ENCODE data around the gene SERPINE2. TPM values are rescaled to one million over a fixed set of nuclear protein-coding genes. Genes with fewer than 3 reads are reported as not detected.

The SERPINE2 gene
- total and polyA plus RNA-seq, 4 donors = 61.9 to 216 (median 135) TPM

GRCh38 chr2:223929571-223930102, 109.4 kb downstream of the SERPINE2 start:
- no CpG with 5 or more reads among the region's 4 CpGs for WGBS (ENCODE audit: insufficient coverage)
- Histone ChIP-seq H3K36me3 (ENCODE audit: control insufficient read depth, insufficient read depth, low read length) (no peaks in the 10 kb centered on the region), H3K27me3 (ENCODE audit: control insufficient read depth, insufficient read depth, low read length) (no peaks in the 10 kb centered on the region), H3K4me3 (ENCODE audit: low read depth, low read length) (no peak overlapping the region), H3K27ac (ENCODE audit: low read depth, low read length) (no peak overlapping the region), H3K9me3 (ENCODE audit: control insufficient read depth, insufficient read depth, low read length) (no peaks in the 10 kb centered on the region), H3K4me1 (ENCODE audit: control insufficient read depth, insufficient read depth, low read length) (peaks cover 14% of the 10 kb centered on the region)
- DNase-seq (ENCODE audit: low read depth in 4 of 6, low spot score in 6 of 6) = no peak

- H3K27me3 ChIP-seq (ENCODE audit: control insufficient read depth, insufficient read depth, low read length) = no peaks in the 10 kb centered on the region
- H3K27ac ChIP-seq (ENCODE audit: low read depth, low read length) = no peak overlapping the region
- H3K36me3 ChIP-seq (ENCODE audit: control insufficient read depth, insufficient read depth, low read length) = no peaks in the 10 kb centered on the region
- WGBS (ENCODE audit: insufficient coverage) = 97% methylated on average over 5 of the region's 7 CpGs
- H3K9me3 ChIP-seq (ENCODE audit: control insufficient read depth, insufficient read depth, low read length) = no peaks in the 10 kb centered on the region
- DNase-seq (ENCODE audit: low read depth in 4 of 6, low spot score in 6 of 6) = no peak
- H3K4me3 ChIP-seq (ENCODE audit: low read depth, low read length) = no peak overlapping the region
- peaks cover 11% of the 10 kb centered on the region for H3K4me1 ChIP-seq (ENCODE audit: control insufficient read depth, insufficient read depth, low read length)
These were observed 110.7 kb downstream of the SERPINE2 start for GRCh38 chr2:223928113-223929006.

- Histone ChIP-seq H3K36me3 (ENCODE audit: control insufficient read depth, insufficient read depth, low read length) (peaks cover 1% of the 10 kb centered on the region), H3K27ac (ENCODE audit: low read depth, low read length) (no peak overlapping the region), H3K4me1 (ENCODE audit: control insufficient read depth, insufficient read depth, low read length) (peaks cover under 1% of the 10 kb centered on the region), H3K4me3 (ENCODE audit: low read depth, low read length) (no peak overlapping the region), H3K27me3 (ENCODE audit: control insufficient read depth, insufficient read depth, low read length) (no peaks in the 10 kb centered on the region), H3K9me3 (ENCODE audit: control insufficient read depth, insufficient read depth, low read length) (no peaks in the 10 kb centered on the region)
- 100% methylated on average over 2 of the region's 3 CpGs for WGBS (ENCODE audit: insufficient coverage)
- DNase-seq (ENCODE audit: low read depth in 4 of 6, low spot score in 6 of 6) = no peak
These were observed 114.0 kb downstream of the SERPINE2 start for GRCh38 chr2:223925106-223925505.

Other genes starting within 250 kb of the SERPINE2 start
- 1 to 10 TPM; 1.8 to 9.4 TPM for gene AP1S3, start 201.7 kb downstream of the SERPINE2 start, total RNA-seq
- 1 to 10 TPM; 4.8 to 10.0 TPM for gene AP1S3, start 201.7 kb downstream of the SERPINE2 start, polyA plus RNA-seq (ENCODE audit: insufficient read length in 2 of 2)
- 10 to 100 TPM; 70.1 to 87.3 TPM for gene WDFY1, start 94.0 kb downstream of the SERPINE2 start, total RNA-seq
- 10 to 100 TPM; 36.4 to 45.4 TPM for gene WDFY1, start 94.0 kb downstream of the SERPINE2 start, polyA plus RNA-seq (ENCODE audit: insufficient read length in 2 of 2)
- 10 to 100 TPM; 34.4 to 51.7 TPM for gene MRPL44, start 81.8 kb downstream of the SERPINE2 start, total RNA-seq
- gene MRPL44, start 81.8 kb downstream of the SERPINE2 start, polyA plus RNA-seq (ENCODE audit: insufficient read length in 2 of 2) = 10 to 100 TPM; 36.7 to 43.8 TPM